ENCODE measurements around the gene APOA1.

APOA1 gene

GRCh38 chr11:116879800-116880625 is 42.6 kb upstream of the APOA1 start:
- Histone ChIP-seq H3K4me2 (ENCODE audit: low read length) (no peak overlapping the region), H2AK5ac (ENCODE audit: low read length) (no peak overlapping the region), H3K4me3 (ENCODE audit: low read depth, low read length) (no peak overlapping the region), H3K9me3 (ENCODE audit: insufficient read depth, low read depth, low read length) (no peaks in the 10 kb centered on the region), H3K23ac (ENCODE audit: low read length) (no peak overlapping the region), H3K36me3 (ENCODE audit: control insufficient read depth in 1 of 2, insufficient read depth in 2 of 2, low read length in 2 of 2) (peaks cover 0 to 5% of the 10 kb centered on the region in 2 experiments), H4K91ac (ENCODE audit: low read depth, low read length) (no peak overlapping the region), H3K27ac (ENCODE audit: low read depth, low read length) (no peak overlapping the region), H4K12ac (ENCODE audit: low read depth, low read length) (no peak overlapping the region), H3K9ac (ENCODE audit: low read length) (no peak overlapping the region), H3K79me1 (ENCODE audit: low read length) (no peaks in the 10 kb centered on the region), H3K18ac (ENCODE audit: low read length) (no peak overlapping the region), H2BK120ac (ENCODE audit: insufficient read depth, low read length, poor library complexity) (no peak overlapping the region), H3K4me1 (ENCODE audit: control insufficient read depth in 1 of 2, insufficient read depth in 2 of 2, low read length in 2 of 2) (peaks cover 10 to 13% of the 10 kb centered on the region in 2 experiments), H2BK5ac (ENCODE audit: low read depth, low read length, poor library complexity) (no peak overlapping the region), H2BK12ac (ENCODE audit: low read length) (no peak overlapping the region), H2AFZ (ENCODE audit: insufficient read depth, low read length, poor library complexity) (no peak overlapping the region), H4K8ac (ENCODE audit: low read depth, low read length) (no peak overlapping the region), H3K27me3 (ENCODE audit: insufficient read depth, low read length) (no peaks in the 10 kb centered on the region), H3K14ac (ENCODE audit: low read length) (no peak overlapping the region), H3K79me2 (ENCODE audit: control insufficient read depth, insufficient read depth, low read length, poor library complexity) (no peaks in the 10 kb centered on the region), H3K4ac (ENCODE audit: low read depth, low read length) (no peak overlapping the region)
- WGBS (ENCODE audit: extremely low coverage, insufficient coverage, insufficient read length), result no CpG with 5 or more reads among the region's 5 CpGs
- peak; percentile 35 to 69 for DNase-seq

DNA sequence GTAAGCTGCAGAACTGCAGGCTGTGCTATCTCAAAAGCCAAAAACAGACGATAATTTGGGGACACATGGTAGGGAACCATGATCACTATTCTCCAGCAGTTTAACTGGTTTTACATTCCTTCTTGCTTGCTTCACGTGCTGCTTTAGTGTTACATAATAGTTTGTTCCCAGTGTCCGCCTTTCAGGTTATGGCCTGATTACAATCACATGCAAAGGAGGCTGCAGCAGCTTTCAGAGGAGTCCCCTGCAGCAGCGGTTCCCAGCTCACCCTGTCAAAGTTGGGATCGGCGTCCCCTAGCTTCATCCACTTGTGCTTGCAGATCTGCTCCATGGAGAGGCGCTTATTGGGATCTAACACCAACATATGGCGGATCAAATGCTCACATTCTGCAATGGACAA is 39.2 kb upstream of the APOA1 start:
- Histone ChIP-seq H4K8ac (ENCODE audit: low read depth, low read length) (no peak overlapping the region), H3K4me1 (ENCODE audit: control insufficient read depth in 1 of 2, insufficient read depth in 2 of 2, low read length in 2 of 2) (peaks cover 10 to 15% of the 10 kb centered on the region in 2 experiments), H2AFZ (ENCODE audit: insufficient read depth, low read length, poor library complexity) (no peak overlapping the region), H3K9me3 (ENCODE audit: insufficient read depth, low read depth, low read length) (no peaks in the 10 kb centered on the region), H3K4me3 (ENCODE audit: low read depth, low read length) (no peak overlapping the region), H3K23ac (ENCODE audit: low read length) (no peak overlapping the region), H3K27ac (ENCODE audit: low read depth, low read length) (no peak overlapping the region), H2AK5ac (ENCODE audit: low read length) (no peak overlapping the region), H3K79me2 (ENCODE audit: control insufficient read depth, insufficient read depth, low read length, poor library complexity) (no peaks in the 10 kb centered on the region), H3K27me3 (ENCODE audit: insufficient read depth, low read length) (no peaks in the 10 kb centered on the region), H2BK12ac (ENCODE audit: low read length) (no peak overlapping the region), H2BK5ac (ENCODE audit: low read depth, low read length, poor library complexity) (no peak overlapping the region), H3K4me2 (ENCODE audit: low read length) (no peak overlapping the region), H4K91ac (ENCODE audit: low read depth, low read length) (no peak overlapping the region), H3K36me3 (ENCODE audit: control insufficient read depth in 1 of 2, insufficient read depth in 2 of 2, low read length in 2 of 2) (peaks cover 5 to 16% of the 10 kb centered on the region in 2 experiments), H3K14ac (ENCODE audit: low read length) (no peak overlapping the region), H3K18ac (ENCODE audit: low read length) (no peak overlapping the region), H4K12ac (ENCODE audit: low read depth, low read length) (no peak overlapping the region), H3K4ac (ENCODE audit: low read depth, low read length) (no peak overlapping the region), H3K79me1 (ENCODE audit: low read length) (no peaks in the 10 kb centered on the region), H2BK120ac (ENCODE audit: insufficient read depth, low read length, poor library complexity) (no peak overlapping the region), H3K9ac (ENCODE audit: low read length) (no peak overlapping the region)
- peak; percentile 76 to 94 for DNase-seq
- WGBS (ENCODE audit: extremely low coverage, insufficient coverage, insufficient read length), result no CpG with 5 or more reads among the region's 8 CpGs

DNA sequence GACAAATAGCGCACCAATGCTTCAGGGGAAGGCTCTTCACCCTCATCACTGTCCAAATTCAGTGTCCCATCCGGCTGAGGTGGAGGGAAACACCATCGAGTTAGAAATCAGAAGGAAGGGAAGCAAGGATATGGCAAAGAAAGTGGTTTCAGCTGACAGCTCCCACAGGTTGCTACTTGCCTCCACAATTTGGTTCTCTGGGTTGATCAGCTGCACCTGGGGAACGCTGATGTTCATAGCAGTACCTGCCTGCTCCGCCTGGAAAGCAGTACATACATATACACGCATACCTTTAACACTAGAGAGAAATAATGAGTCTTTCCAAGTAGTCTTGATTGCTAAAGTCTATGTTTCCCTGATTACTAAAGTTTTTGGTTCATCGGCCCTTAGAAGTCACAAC is 37.8 kb upstream of the APOA1 start:
- Histone ChIP-seq H3K36me3 (ENCODE audit: control insufficient read depth in 1 of 2, insufficient read depth in 2 of 2, low read length in 2 of 2) (peaks cover 8 to 18% of the 10 kb centered on the region in 2 experiments), H2AK5ac (ENCODE audit: low read length) (no peak overlapping the region), H3K4ac (ENCODE audit: low read depth, low read length) (no peak overlapping the region), H4K12ac (ENCODE audit: low read depth, low read length) (no peak overlapping the region), H3K79me2 (ENCODE audit: control insufficient read depth, insufficient read depth, low read length, poor library complexity) (no peaks in the 10 kb centered on the region), H3K4me3 (ENCODE audit: low read depth, low read length) (no peak overlapping the region), H3K4me1 (ENCODE audit: control insufficient read depth in 1 of 2, insufficient read depth in 2 of 2, low read length in 2 of 2) (peaks cover 10 to 15% of the 10 kb centered on the region in 2 experiments), H2BK12ac (ENCODE audit: low read length) (no peak overlapping the region), H3K14ac (ENCODE audit: low read length) (no peak overlapping the region), H4K91ac (ENCODE audit: low read depth, low read length) (no peak overlapping the region), H2BK120ac (ENCODE audit: insufficient read depth, low read length, poor library complexity) (no peak overlapping the region), H3K23ac (ENCODE audit: low read length) (no peak overlapping the region), H4K8ac (ENCODE audit: low read depth, low read length) (no peak overlapping the region), H3K4me2 (ENCODE audit: low read length) (no peak overlapping the region), H3K27ac (ENCODE audit: low read depth, low read length) (no peak overlapping the region), H2BK5ac (ENCODE audit: low read depth, low read length, poor library complexity) (no peak overlapping the region), H3K79me1 (ENCODE audit: low read length) (no peaks in the 10 kb centered on the region), H3K18ac (ENCODE audit: low read length) (no peak overlapping the region), H2AFZ (ENCODE audit: insufficient read depth, low read length, poor library complexity) (no peak overlapping the region), H3K9me3 (ENCODE audit: insufficient read depth, low read depth, low read length) (no peaks in the 10 kb centered on the region), H3K27me3 (ENCODE audit: insufficient read depth, low read length) (no peaks in the 10 kb centered on the region), H3K9ac (ENCODE audit: low read length) (no peak overlapping the region)
- DNase-seq, result no peak
- WGBS (ENCODE audit: extremely low coverage, insufficient coverage, insufficient read length), result no CpG with 5 or more reads among the region's 7 CpGs

DNA sequence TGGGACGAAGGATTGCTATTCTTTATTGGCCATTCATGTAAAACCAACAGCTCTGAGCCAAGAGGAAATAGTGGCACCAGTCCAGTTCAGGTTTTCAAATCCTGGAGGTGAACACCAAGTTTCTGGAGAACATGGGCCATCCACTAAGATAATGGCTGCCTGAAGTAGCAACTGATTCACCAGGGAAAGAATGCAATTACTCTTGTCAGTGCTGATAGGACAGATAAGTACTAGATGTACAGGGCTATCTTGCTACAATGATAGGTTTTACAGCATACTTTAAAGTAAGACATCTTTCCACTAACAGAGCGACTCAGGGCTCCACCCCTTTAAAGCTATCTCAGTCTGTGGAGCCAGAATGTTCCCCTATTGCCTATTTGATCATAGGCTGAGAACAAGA is 36.8 kb upstream of the APOA1 start:
- H2BK120ac ChIP-seq (ENCODE audit: insufficient read depth, low read length, poor library complexity), result no peak overlapping the region
- no peaks in the 10 kb centered on the region for H3K79me2 ChIP-seq (ENCODE audit: control insufficient read depth, insufficient read depth, low read length, poor library complexity)
- no peak overlapping the region for H2BK12ac ChIP-seq (ENCODE audit: low read length)
- H3K18ac ChIP-seq (ENCODE audit: low read length), result no peak overlapping the region
- H2BK5ac ChIP-seq (ENCODE audit: low read depth, low read length, poor library complexity), result no peak overlapping the region
- no peak overlapping the region for H3K9ac ChIP-seq (ENCODE audit: low read length)
- no peak overlapping the region for H3K4me2 ChIP-seq (ENCODE audit: low read length)
- no peak overlapping the region for H4K91ac ChIP-seq (ENCODE audit: low read depth, low read length)
- no CpG with 5 or more reads among the region's 2 CpGs for WGBS (ENCODE audit: extremely low coverage, insufficient coverage, insufficient read length)
- peak; percentile 55 to 86 for DNase-seq
- no peak overlapping the region for H4K8ac ChIP-seq (ENCODE audit: low read depth, low read length)
- peaks cover 10 to 26% of the 10 kb centered on the region in 2 experiments for H3K36me3 ChIP-seq (ENCODE audit: control insufficient read depth in 1 of 2, insufficient read depth in 2 of 2, low read length in 2 of 2)
- no peak overlapping the region for H2AK5ac ChIP-seq (ENCODE audit: low read length)
- H3K9me3 ChIP-seq (ENCODE audit: insufficient read depth, low read depth, low read length), result no peaks in the 10 kb centered on the region
- H3K14ac ChIP-seq (ENCODE audit: low read length), result no peak overlapping the region
- H2AFZ ChIP-seq (ENCODE audit: insufficient read depth, low read length, poor library complexity), result no peak overlapping the region
- H3K23ac ChIP-seq (ENCODE audit: low read length), result no peak overlapping the region
- no peak overlapping the region for H3K4ac ChIP-seq (ENCODE audit: low read depth, low read length)
- no peak overlapping the region for H3K4me3 ChIP-seq (ENCODE audit: low read depth, low read length)
- no peak overlapping the region for H3K27ac ChIP-seq (ENCODE audit: low read depth, low read length)
- no peaks in the 10 kb centered on the region for H3K79me1 ChIP-seq (ENCODE audit: low read length)
- H3K27me3 ChIP-seq (ENCODE audit: insufficient read depth, low read length), result no peaks in the 10 kb centered on the region
- H3K4me1 ChIP-seq (ENCODE audit: control insufficient read depth in 1 of 2, insufficient read depth in 2 of 2, low read length in 2 of 2), result peaks cover 10 to 15% of the 10 kb centered on the region in 2 experiments
- no peak overlapping the region for H4K12ac ChIP-seq (ENCODE audit: low read depth, low read length)
